HUES6 (cell line): ENCODE measurements around the gene PHKG1.
"Not testable (repeated sequence)": the region's sequence is repeated elsewhere in the genome, so short reads cannot be mapped to it uniquely, and the experiment has no call there.

Experiments used
- H3K27ac ChIP-seq: 2 replicates; pipeline ENCODE4 v1.7.0; 2013; ENCODE audit warnings: low read depth, mild to moderate bottlenecking, low read length, inconsistent platforms
- H3K27me3 ChIP-seq: 2 replicates; pipeline ENCODE4 v1.6.1; 2013; ENCODE audit warnings: low read length; ENCODE audit not compliant: control insufficient read depth, insufficient read depth
- H3K36me3 ChIP-seq: 2 replicates; pipeline ENCODE4 v1.6.1; 2013; ENCODE audit warnings: low read length; ENCODE audit not compliant: control insufficient read depth, insufficient read depth
- H3K4me1 ChIP-seq: 2 replicates; pipeline ENCODE4 v1.6.1; 2013; ENCODE audit warnings: low read length; ENCODE audit not compliant: control insufficient read depth, insufficient read depth
- H3K4me3 ChIP-seq: 2 replicates; pipeline ENCODE4 v1.5.1; 2013; ENCODE audit warnings: low read depth, low read length
- H3K9ac ChIP-seq: one replicate; pipeline ENCODE4 v1.6.1; 2013; ENCODE audit warnings: mild to moderate bottlenecking, low read length
- H3K9me3 ChIP-seq: 2 replicates; pipeline ENCODE4 v1.6.1; 2013; ENCODE audit warnings: low read depth, low read length; ENCODE audit not compliant: control insufficient read depth, insufficient read depth

The PHKG1 gene

DNA sequence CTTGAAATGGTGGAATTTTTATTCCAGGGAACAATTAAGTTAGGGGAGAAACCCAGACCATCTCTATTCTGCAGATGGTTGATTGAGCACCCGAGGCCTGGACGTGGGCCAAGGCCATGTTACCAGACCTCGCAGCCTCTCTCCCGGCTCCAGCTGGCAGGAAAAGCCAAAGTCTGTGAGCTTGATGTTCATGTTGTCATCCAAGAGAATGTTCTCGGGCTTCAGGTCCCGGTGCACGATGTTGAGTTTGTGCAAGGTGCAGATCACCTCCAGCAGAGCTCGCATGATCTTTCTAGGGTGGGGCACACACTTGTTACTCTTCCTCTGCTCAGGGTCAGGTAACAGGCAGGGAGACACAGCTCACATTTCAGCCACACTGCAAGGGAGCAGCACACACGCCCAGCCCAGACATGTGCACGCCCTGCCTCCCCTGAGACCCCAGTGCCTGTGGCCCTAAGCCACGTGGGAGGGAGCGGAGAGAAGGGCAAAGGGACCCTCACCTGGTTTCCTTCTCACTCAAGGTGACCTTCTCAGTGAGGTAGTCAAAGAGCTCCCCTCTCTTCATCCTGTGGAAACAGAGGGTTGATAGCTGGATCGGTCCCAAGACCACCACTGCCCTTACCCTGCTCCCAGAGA, 9.5 kb downstream of the PHKG1 start:
- no peak overlapping the region for H3K9ac ChIP-seq
- H3K4me1 ChIP-seq: no peaks in the 10 kb centered on the region
- H3K36me3 ChIP-seq: peaks cover 20% of the 10 kb centered on the region
- no peaks in the 10 kb centered on the region for H3K9me3 ChIP-seq
- no peak overlapping the region for H3K27ac ChIP-seq
- H3K4me3 ChIP-seq: no peak overlapping the region
- no peaks in the 10 kb centered on the region for H3K27me3 ChIP-seq

DNA sequence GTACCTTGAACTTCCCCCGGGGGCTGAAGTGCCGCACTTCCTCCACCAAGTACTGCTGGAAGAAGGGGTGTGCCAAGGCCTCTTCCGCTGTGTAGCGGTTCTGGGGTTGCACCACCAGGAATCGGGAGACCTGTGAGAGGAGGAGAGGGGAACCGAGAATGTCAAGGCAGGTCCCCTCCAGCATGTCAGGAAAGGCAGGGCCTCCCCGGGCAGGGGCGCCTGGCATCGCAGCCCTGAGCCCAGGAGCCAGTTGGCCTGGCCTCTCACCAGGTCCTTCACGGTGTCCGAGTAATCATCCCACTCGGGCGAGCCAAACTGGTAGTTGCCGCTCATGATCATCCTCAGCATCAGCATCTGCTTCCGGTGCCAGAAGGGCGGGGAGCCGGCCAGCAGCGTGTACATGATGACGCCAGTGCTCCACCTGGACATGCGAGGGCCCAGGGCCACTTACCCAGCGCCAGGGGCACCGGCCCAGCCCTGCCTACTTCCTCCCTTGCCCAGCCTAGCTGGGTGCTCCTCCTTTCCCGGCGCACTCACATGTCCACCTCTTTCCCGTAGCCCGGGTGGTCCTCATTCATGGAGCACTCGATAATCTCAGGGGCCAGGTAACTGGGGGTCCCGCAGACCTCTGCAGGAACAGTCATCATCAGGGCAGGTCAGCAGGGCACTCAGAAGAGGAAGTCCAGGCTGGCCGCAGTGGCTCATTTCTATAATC, 11.0 kb downstream of the PHKG1 start:
- Histone ChIP-seq H3K36me3 (peaks cover 29% of the 10 kb centered on the region), H3K27me3 (no peaks in the 10 kb centered on the region), H3K9ac (no peak overlapping the region), H3K27ac (no peak overlapping the region), H3K4me1 (no peaks in the 10 kb centered on the region), H3K9me3 (no peaks in the 10 kb centered on the region), H3K4me3 (no peak overlapping the region)

DNA sequence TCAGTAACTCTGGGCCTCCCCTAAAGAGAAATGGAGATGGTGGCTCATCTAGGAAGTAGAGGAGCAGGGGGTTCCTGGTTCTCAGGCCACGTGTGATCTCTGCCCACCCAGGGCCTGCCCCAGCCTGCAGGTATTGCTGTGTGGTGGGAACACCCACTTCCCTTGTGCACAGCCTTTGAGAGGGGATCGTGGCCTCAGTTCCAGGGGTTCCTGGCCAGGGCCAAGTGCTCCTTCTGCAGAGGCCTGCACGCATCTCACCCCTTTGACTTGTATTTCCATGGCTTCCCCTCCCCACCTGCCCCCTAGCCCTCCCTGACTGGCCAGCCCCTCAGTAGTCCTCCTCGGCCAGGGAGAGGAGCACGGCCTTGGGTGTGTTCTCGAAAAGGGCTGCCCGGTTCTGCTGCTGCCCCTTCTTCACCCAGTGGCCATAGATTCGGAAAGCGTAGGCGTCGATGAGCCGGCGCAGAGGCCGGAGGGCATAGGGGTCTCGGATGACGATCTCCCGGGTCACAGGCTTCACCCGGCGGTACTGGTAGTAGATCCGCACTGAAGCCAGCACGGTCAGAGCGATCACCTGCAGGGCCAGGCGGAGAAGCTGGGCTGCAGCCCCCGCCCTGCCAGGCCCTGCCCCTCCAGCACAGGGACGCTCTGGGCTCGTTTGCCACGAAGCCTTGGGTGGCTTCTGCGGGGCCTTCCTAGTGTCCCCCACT, 11.9 kb downstream of the PHKG1 start:
- H3K9me3 ChIP-seq, H3K27me3 ChIP-seq, H3K9ac ChIP-seq, H3K27ac ChIP-seq, H3K4me1 ChIP-seq, H3K4me3 ChIP-seq: not testable (repeated sequence)
- H3K36me3 ChIP-seq: peaks cover 34% of the 10 kb centered on the region

DNA sequence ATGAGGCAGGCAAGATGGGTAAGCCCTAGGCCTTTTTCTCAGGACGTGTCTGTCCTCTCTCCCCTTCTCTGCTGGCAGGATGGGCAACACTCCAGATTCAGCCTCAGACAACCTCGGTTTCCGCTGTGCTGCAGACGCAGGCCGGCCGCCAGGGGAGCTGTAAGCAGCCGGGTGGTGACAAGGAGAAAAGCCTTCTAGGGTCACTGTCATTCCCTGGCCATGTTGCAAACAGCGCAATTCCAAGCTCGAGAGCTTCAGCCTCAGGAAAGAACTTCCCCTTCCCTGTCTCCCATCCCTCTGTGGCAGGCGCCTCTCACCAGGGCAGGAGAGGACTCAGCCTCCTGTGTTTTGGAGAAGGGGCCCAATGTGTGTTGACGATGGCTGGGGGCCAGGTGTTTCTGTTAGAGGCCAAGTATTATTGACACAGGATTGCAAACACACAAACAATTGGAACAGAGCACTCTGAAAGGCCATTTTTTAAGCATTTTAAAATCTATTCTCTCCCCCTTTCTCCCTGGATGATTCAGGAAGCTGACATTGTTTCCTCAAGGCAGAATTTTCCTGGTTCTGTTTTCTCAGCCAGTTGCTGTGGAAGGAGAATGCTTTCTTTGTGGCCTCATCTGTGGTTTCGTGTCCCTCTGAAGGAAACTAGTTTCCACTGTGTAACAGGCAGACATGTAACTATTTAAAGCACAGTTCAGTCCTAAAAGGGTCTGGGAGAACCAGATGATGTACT, 13.1 kb downstream of the PHKG1 start:
- Histone ChIP-seq H3K4me1 (no peaks in the 10 kb centered on the region), H3K27me3 (no peaks in the 10 kb centered on the region), H3K9me3 (no peaks in the 10 kb centered on the region), H3K4me3 (no peak overlapping the region), H3K9ac (no peak overlapping the region), H3K36me3 (peaks cover 31% of the 10 kb centered on the region), H3K27ac (no peak overlapping the region)

DNA sequence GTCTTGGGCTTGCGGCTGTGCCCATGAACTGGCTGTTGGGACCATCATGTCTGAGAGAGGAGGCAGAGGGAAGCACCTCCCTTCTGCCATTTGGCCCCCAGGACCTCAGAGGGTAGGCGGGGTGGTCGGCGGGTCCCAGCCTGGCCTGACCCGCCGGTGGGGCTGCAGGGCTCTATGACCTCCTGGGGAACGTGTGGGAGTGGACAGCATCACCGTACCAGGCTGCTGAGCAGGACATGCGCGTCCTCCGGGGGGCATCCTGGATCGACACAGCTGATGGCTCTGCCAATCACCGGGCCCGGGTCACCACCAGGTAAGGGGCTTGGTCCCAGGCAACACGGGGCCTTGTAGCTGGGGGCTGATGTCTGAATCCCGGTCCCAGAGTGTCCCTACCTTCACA, 14.6 kb downstream of the PHKG1 start:
- H3K27ac ChIP-seq: no peak overlapping the region

DNA sequence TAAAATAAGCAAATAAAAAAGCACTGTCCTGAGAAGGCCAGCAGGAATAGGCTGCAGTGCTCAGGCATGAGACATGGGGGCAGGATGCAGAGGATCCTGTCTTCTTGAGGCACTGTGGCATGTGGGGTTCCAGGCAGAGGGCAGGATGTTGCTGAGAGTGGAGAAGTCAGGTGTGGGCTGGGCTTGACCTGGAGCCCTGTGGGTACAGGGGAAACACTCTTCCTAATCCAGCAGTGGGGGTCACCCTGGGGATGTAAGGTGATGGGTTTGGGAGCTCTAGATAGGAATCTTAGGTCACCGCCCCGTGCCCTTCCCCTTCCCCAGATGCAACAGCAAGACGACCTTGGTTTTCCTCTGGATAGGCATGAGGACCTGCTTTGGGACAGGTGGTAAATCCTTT, 15.1 kb downstream of the PHKG1 start:
- Histone ChIP-seq H3K27me3 (no peaks in the 10 kb centered on the region), H3K9ac (no peak overlapping the region), H3K9me3 (no peaks in the 10 kb centered on the region), H3K4me3 (no peak overlapping the region), H3K36me3 (peaks cover 37% of the 10 kb centered on the region), H3K27ac (no peak overlapping the region), H3K4me1 (no peaks in the 10 kb centered on the region; the same call in 1 of the 2 replicates)

More for the DNA sequence above, 14.6 kb downstream of the PHKG1 start:
- H3K4me1 ChIP-seq: no peaks in the 10 kb centered on the region; the same call in 1 of the 2 replicates
- H3K4me3 ChIP-seq: no peak overlapping the region
- peaks cover 32% of the 10 kb centered on the region for H3K36me3 ChIP-seq
- no peak overlapping the region for H3K9ac ChIP-seq
- H3K9me3 ChIP-seq: no peaks in the 10 kb centered on the region
- H3K27me3 ChIP-seq: no peaks in the 10 kb centered on the region

DNA sequence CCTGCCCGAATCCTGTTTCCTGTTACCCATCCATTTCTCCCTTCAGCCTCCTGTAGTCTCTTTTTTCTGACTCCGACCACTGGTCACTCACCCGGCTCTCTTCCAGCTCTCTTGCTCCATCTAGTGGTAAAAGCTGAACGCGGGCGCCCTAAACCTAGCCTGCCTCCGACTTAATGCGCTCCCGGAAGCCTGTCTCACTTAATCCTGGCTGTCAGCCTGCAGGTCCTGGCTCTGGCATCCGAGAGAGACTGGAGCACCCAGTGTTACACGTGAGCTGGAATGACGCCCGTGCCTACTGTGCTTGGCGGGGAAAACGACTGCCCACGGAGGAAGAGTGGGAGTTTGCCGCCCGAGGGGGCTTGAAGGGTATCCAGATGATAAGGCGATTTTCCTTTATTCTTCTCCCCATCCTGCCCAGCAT, 18.4 kb downstream of the PHKG1 start:
- no peak overlapping the region for H3K27ac ChIP-seq
- peaks cover 44% of the 10 kb centered on the region for H3K36me3 ChIP-seq
- no peak overlapping the region for H3K9ac ChIP-seq
- H3K27me3 ChIP-seq: no peaks in the 10 kb centered on the region
- H3K4me1 ChIP-seq: no peaks in the 10 kb centered on the region; the same call in 1 of the 2 replicates
- H3K4me3 ChIP-seq: no peak overlapping the region
- H3K9me3 ChIP-seq: no peaks in the 10 kb centered on the region

DNA sequence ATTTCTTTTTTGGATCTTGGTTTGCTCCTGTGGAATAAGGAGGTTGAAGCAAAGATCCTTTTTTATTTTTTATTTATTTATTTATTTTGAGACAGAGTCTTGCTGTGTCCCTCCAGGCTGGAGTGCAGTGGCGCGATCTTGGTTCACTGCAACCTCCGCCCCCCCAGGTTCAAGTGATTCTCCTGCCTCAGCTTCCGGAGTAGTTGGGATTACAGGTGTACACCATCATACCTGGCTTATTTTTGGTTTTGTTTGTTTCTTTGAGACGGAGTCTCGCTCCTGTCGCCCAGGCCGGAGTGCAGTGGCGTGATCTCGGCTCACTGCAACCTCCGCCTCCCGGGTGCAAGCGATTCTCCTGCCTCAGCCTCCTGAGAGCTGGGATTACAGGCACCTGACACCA, 26.4 kb downstream of the PHKG1 start:
- H3K36me3 ChIP-seq: peaks cover 50% of the 10 kb centered on the region
- H3K4me1 ChIP-seq, H3K9me3 ChIP-seq, H3K9ac ChIP-seq, H3K27ac ChIP-seq, H3K27me3 ChIP-seq, H3K4me3 ChIP-seq: not testable (repeated sequence)

DNA sequence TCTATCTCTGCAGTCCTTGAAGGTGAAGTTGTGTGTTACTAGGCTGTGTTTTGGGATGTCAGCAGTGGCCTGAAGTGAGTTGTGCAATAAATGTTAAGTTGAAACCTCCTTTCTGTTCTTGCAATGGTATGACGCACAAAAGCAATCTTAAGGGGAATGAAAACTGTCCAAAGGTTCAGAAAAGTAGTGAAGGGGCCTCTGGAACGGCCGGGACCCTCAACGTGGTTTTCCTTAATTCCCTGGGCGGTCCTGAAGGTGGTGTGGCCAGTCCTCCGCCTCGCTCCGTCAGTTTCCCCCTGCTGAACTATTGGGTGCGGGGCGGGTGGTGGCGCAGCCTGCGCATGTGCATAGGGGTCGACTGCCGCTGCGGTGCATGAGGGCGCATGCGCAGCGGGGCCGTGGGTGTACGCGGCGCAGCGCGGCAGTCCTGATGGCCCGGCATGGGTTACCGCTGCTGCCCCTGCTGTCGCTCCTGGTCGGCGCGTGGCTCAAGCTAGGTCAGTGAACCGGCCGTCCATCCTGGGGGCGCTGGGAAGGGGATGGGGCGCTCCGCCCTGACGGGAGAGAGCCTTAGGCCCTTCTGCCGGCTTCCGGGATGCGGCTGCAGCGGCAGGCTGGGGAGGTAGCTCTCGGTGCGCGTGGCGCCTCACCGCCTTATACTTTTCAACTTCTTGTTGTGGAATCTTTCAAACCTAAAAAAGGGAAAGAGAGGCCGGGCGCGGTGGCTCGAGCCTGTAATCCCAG, 28.7 kb downstream of the PHKG1 start, which contains the start of gene SUMF2:
TSS of gene SUMF2 (plus strand) at position 405 of the 744 bp plus-strand sequence. CDS start at position 431, 26 bp downstream.
- Histone ChIP-seq H3K36me3 (peaks cover 59% of the 10 kb centered on the region), H3K9ac (peak within 1 kb of the TSS; percentile 92), H3K4me1 (peaks cover 5% of the 10 kb centered on the region; the same call in 1 of the 2 replicates), H3K4me3 (peak within 1 kb of the TSS; percentile 92), H3K27me3 (no peaks in the 10 kb centered on the region), H3K27ac (peak within 1 kb of the TSS; percentile 84; the same call in 1 of the 2 replicates), H3K9me3 (no peaks in the 10 kb centered on the region)

DNA sequence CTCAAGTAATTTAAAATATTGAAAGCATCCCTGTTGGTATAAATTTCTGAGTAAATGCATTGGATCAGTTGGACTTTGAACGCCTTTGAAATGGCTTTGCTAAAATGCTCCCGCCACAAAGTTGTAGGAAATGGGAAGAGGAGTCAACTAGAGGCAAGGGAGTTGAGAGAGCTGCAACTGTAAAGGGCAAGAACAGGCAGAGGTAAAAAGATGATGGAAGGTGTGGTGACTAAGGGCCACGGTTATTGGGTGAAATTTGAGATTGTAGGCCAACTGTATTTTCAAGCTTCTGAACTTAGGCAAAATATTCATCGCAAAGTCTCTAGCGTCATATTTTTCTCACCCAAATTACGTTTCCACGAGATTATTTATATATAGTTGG, 29.3 kb downstream of the PHKG1 start:
- Histone ChIP-seq H3K9me3 (no peaks in the 10 kb centered on the region), H3K4me1 (peaks cover 5% of the 10 kb centered on the region; the same call in 1 of the 2 replicates), H3K4me3 (peak overlapping the region; percentile 92), H3K9ac (no peak overlapping the region), H3K36me3 (peaks cover 59% of the 10 kb centered on the region), H3K27ac (peak overlapping the region; percentile 7; the same call in 1 of the 2 replicates), H3K27me3 (no peaks in the 10 kb centered on the region)
